Erythroblast (primary cell): ENCODE results near the gene KAT2B.

Experiments
- GATA1 ChIP-seq: IDR thresholded peaks from 2 replicates; pipeline ENCODE4 v1.6.1; 2011; ENCODE audit warnings: low read depth, mild to moderate bottlenecking, control low read depth, low read length, moderate library complexity
- POLR2A ChIP-seq: IDR thresholded peaks from 2 replicates; pipeline ENCODE4 v1.6.1; 2011; ENCODE audit warnings: mild to moderate bottlenecking, low read length

- TF ChIP-seq POLR2A: no peak
- TF ChIP-seq GATA1: no peak
These were observed 3.1 kb downstream of the KAT2B start for GRCh38 chr3:20043396-20043795.
